ENCODE results near the gene DPYSL3.

DPYSL3 gene

GRCh38 chr5:147441191-147441695 is 68.6 kb downstream of the DPYSL3 start:
- H3K4me3 ChIP-seq (ENCODE audit: low read length), result no peak overlapping the region
- no peak for DNase-seq (ENCODE audit: low read depth)
- TF ChIP-seq CTCF (conservative IDR thresholded peaks at IDR 0.05; ENCODE audit: low read depth, low read length), result no peak

GRCh38 chr5:147439254-147439653 is 70.6 kb downstream of the DPYSL3 start:
- no peak overlapping the region for H3K4me3 ChIP-seq (ENCODE audit: low read length)
- no peak for DNase-seq (ENCODE audit: low read depth)
- TF ChIP-seq CTCF (conservative IDR thresholded peaks at IDR 0.05; ENCODE audit: low read depth, low read length), result no peak

- no peak for TF ChIP-seq CTCF (conservative IDR thresholded peaks at IDR 0.05; ENCODE audit: low read depth, low read length)
- H3K4me3 ChIP-seq (ENCODE audit: low read length), result no peak overlapping the region
- no peak for DNase-seq (ENCODE audit: low read depth)
These were observed 72.7 kb downstream of the DPYSL3 start for GRCh38 chr5:147437161-147437596.

- DNase-seq (ENCODE audit: low read depth), result no peak
- H3K4me3 ChIP-seq (ENCODE audit: low read length), result no peak overlapping the region
- TF ChIP-seq CTCF (conservative IDR thresholded peaks at IDR 0.05; ENCODE audit: low read depth, low read length), result no peak
These were observed 73.3 kb downstream of the DPYSL3 start for GRCh38 chr5:147436596-147436995.

GRCh38 chr5:147434049-147434448 is 75.8 kb downstream of the DPYSL3 start:
- H3K4me3 ChIP-seq (ENCODE audit: low read length), result no peak overlapping the region
- TF ChIP-seq CTCF (conservative IDR thresholded peaks at IDR 0.05; ENCODE audit: low read depth, low read length), result no peak
- DNase-seq (ENCODE audit: low read depth), result no peak

- no peak for DNase-seq (ENCODE audit: low read depth)
- TF ChIP-seq CTCF (conservative IDR thresholded peaks at IDR 0.05; ENCODE audit: low read depth, low read length), result no peak
- no peak overlapping the region for H3K4me3 ChIP-seq (ENCODE audit: low read length)
These were observed 77.5 kb downstream of the DPYSL3 start for GRCh38 chr5:147432323-147432722.

GRCh38 chr5:147431586-147431985 is 78.3 kb downstream of the DPYSL3 start:
- no peak for DNase-seq (ENCODE audit: low read depth)
- no peak overlapping the region for H3K4me3 ChIP-seq (ENCODE audit: low read length)
- no peak for TF ChIP-seq CTCF (conservative IDR thresholded peaks at IDR 0.05; ENCODE audit: low read depth, low read length)
